NB4 (cell line): ENCODE measurements around the gene ZBTB12.

Experiments used
- CTCF ChIP-seq: IDR thresholded peaks from one replicate; pipeline ENCODE4 v1.5.1; 2012; ENCODE audit warnings: low read depth, low read length
- MAX ChIP-seq: IDR thresholded peaks from 2 replicates; pipeline ENCODE4 v1.6.1; 2011; ENCODE audit warnings: low read depth, low read length
- MYC ChIP-seq: IDR thresholded peaks from 2 replicates; pipeline ENCODE4 v1.6.1; 2011; ENCODE audit warnings: low read depth, low read length
- POLR2A ChIP-seq: IDR thresholded peaks from 2 replicates; pipeline ENCODE4 v1.6.1; 2011; ENCODE audit warnings: mild to moderate bottlenecking; ENCODE audit not compliant: insufficient read length; ENCODE audit errors: extremely low read depth

DNA sequence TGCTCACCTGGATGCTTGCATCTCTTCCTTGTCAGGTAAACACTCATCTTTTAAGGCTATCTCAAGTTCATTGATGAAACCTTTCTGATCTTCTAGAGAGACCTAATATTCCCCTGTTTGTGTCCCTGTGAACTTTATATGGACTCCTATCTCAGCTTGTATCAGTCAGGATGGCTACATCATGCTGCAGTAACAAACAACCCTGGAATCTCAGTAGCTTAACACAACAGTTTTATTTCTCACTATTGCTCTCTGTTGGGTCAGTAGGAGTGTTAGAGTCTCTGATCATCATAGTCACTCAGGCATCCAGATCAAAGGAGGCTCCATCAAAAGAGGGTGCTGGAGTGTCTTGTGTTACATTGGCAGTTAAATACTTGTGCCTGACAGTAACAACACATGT, 13.5 kb upstream of the ZBTB12 start:
- no peak for TF ChIP-seq POLR2A
- no peak for TF ChIP-seq CTCF
- TF ChIP-seq MYC: no peak
- no peak for TF ChIP-seq MAX
